HG03039 (cell line): ENCODE measurements around the gene COL23A1.

Experiments used
- ATAC-seq: cut with Tn5 transposase; IDR thresholded peaks from one replicate; pipeline ENCODE4 v1.9.1; 2021; ENCODE audit warnings: mild to moderate bottlenecking, moderate library complexity; ENCODE audit not compliant: unreplicated experiment

The COL23A1 gene

DNA sequence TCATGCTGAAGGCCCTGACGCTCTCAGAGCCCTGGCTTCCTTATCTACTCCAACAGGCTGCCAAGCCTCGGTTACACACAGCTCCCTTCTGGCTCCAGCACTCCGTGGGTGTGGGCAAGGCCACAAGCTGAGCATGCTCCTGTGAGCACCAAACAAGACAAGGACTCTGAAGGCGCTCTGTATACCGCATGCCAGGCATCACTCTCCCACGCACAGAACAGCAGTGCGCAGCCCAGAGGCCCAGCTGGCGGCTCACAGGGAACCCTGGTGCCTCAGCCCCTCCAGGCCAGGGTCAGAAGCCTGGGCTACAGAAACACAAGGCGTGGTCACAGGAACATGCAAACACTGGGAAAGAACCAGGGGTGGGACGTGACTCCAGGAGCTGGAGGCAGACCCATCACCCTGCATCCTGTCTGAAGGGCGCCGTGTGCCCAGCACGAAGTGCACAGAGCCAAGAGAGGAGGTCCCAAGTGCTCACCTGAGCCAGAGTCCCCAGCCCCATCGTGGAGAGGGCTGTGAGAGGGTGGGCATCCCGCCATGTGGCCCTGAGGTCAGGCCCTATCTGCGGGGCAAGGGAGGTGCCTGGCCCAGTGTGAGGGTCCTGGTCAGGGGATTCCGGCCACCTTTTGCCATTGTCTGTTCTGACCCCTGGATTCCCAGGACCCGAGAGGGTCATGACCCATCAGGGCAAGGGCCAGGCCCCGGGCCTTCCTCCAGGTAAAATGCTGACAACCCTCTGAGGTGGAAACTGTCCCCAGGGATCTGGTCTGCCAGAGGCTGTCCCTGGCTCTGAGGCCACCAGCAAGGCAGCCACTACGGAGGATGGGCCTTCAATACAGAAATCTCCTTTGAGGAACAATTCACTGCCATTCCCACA is 54.7 kb downstream of the COL23A1 start:
- ATAC-seq, result no peak

DNA sequence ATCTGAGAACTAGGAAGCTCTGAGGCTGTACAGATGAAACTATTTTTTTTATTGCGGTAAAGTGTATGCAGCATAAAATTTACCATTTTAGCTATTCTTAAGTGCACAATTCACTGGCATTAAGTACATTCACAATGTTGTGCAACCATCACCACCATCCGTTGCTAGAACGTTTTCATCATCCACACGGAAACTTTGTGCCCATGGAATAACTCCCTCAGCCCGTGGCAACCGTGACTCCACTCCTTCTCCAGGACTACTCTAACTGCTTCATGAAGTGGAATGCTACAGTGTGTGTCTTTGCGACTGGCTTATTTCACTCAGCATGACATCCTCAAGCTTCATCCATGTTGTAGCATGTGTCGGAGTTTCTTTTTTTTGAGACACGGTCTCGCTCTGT is 57.1 kb downstream of the COL23A1 start:
- ATAC-seq, result no peak

DNA sequence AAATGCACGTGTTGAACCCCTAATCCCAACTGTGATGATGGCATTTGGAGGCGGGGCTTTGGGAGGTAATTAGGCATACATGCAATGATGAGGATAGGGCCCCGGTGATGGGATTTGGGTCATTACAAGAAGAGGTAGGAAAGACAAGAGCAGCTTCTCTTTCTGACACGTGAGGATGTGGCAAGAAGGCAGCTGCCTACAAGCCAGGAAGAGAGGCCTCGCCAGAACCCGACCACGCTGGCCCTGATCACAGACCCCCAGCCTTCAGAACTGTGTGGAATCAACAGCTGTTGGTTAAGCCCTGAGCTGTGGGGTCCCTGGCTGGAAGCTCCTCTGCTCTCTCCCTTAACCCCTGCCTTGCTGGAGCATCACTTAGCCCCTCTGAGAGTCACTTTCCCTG is 57.5 kb downstream of the COL23A1 start:
- ATAC-seq, result no peak

DNA sequence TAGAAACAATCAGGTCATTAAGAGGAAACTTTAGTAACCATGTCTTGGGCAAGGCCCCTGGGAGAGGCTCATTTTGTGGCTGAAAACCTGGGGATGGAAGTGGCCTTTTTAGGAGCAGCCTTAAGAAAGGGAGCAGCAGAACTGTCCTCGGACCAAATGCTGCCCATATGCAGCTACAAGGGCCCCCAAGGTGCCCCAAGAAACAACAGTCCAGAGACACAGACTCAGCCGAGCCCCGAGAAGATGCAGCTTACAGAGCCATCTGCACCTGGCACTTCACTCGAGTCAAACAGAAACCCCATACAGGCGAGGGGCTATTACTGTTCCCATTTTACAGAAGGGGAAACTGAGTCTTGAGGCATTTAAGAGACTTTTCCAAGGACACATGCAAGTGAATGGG is 58.0 kb downstream of the COL23A1 start:
- no peak for ATAC-seq

DNA sequence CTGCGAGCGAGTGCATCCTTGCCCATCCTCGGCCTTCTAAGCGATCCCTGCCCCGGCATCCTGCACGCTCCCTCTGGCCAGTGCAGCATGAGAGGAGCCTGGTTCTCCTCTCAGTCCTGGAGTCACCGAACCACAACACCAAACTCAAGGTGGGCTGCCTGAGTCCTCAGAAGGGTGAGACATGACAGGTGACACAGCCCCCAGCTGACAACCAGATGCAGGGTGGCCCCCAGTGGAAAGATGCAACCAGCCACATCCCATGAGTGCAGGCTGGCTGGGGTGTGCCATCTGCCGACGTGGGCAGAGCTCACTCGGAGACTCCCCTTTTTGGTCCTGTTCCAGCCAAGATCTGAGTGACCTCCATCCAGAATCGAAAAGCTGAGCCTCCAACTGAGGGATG is 58.4 kb downstream of the COL23A1 start:
- no peak for ATAC-seq

DNA sequence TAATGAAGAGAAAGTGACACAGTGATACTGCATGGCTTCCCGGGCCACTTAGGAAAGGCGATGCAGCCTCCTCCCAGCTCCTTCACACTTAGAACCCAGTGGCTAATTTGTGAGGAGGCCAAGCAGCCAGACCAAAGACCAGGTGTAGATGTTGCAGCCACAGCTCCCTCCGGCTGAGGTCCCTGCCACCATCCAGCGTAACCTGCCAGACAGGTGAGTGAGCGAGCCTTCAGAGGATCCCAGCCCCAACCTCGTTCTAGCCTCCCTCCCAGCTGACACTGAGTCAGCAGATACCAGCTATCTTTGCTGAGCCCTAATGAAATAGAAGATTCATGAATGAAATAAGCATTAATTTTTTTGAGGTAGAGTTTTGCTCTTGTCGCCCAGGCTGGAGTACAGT is 59.7 kb downstream of the COL23A1 start:
- no peak for ATAC-seq

DNA sequence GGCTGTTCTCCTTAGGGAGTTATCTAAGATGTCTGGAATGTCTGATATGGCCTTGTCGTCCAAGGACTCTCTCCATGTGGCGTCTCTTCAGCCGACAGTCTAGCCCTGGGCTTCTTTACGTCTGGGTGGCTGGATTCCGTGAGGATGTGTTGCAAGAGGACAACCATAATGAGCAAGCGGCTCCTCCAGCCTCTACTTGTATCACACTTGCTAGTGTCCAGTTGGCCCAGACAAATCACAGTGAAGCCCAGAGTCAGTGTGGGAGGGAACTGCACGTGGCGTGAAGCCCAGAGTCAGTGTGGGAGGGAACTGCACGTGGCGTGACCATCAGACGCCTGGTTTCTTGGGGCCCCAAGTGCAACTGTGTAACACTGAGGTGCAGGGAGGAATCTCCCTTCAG is 61.1 kb downstream of the COL23A1 start:
- ATAC-seq, result no peak

DNA sequence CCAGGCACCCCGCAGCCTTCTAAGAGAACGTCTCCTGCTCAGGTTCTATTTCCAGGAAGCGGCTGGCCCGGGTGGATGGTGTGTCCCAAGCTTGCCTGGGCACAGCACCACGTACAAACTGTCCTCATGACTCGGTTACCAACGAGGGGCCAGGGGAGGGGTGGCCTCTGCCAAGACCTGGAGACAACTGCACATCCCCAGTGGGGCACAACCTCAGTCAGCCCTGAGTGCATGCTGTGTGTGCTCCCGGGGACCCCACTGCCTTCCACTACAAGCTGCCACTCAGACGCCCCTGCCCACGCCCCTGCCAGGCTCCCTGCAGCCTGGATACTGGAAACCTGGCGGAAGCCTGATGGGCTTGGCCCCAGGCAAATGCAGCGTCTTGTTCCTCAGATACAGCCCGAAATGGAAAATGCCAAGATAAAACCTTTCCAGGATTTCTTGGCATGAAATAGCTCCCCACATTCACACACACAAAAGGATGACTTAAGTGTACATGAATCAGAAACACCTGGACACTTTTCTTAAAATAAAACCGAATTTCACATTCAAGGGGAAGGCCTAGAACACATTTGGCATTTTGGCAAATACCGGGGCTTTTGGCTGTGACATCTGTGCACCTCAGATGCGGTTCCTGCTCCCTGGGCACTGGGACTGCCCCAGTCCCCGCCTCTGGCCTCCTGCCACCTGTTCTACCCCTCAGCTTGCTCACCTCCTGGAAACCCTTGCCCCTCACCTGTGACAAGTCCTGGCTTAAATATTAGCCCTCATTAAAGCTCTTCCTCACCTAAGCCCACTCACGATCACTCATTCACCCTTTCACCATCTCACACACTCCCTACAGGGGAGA is 62.5 kb downstream of the COL23A1 start:
- no peak for ATAC-seq

DNA sequence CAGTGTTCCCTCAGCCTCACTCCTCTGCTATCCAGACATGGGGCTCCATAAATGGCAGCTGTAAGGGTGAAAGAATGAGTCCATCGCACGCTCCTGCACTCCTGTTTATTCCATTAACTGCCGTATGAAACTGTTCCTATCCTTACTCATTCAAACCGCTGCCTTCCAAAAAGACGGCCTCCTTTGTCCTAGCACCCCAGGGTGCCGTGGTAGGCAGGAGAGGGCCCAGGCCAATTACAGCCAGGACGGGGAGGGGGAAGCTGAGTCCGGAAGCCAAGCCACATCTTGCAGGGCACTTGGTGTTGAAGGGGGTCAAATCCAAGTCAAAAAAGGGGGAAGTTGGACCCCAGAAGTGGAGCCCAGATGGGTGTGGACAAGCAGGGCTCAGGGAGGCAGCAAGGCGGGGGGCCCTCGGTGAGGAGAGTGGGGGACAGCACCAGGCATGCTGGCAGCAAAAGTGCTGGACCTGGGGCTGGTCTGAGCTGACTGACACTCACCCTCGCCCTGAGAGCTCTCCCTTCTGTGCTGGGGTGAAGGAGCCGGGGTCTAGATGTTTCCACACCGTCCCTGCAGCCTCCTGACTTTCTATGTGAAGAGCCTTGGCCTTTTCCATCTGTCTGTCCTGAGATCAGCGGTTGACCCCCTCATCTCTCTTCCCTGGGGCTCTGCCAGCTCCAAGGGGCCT is 63.3 kb downstream of the COL23A1 start:
- ATAC-seq, result no peak

DNA sequence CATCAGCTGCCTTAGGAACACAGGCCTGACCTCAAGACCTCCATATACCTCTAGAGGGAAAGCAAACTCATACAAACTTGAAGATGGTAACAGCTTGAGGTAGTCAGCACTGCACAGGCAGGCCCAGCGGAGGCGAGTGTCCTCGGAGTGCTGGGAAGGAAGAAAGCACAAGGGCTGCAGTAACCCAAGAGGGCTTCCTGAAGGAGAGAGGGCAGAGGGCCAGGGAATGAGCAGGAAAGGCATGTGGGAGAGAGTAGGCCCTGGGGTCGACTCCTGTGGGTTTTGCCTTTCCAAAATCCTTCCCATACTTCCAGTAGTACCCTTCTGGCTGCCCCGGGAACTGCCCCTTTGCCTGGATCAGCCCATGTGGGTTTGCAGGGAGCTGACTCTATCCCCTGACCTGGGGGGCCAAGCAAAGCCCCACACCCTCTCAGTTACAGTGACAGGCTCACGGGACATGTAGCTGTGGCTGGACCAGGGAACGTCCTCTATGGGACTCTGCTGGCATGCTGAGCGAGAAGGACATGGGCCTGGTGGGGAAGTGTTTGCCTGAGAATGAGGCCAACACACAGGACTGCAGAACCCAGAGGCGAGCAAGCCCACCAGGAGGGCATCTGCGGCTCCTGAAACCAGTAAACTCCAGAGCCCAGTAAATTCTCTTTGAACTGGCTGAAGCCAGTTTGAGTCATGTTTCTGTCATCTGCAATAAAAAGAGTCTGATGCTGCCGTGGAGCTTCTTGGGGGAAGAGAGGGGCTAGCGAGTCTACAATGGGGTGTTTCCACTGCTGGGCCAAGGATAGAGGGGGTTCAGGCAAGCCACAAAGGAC is 64.1 kb downstream of the COL23A1 start:
- no peak for ATAC-seq

DNA sequence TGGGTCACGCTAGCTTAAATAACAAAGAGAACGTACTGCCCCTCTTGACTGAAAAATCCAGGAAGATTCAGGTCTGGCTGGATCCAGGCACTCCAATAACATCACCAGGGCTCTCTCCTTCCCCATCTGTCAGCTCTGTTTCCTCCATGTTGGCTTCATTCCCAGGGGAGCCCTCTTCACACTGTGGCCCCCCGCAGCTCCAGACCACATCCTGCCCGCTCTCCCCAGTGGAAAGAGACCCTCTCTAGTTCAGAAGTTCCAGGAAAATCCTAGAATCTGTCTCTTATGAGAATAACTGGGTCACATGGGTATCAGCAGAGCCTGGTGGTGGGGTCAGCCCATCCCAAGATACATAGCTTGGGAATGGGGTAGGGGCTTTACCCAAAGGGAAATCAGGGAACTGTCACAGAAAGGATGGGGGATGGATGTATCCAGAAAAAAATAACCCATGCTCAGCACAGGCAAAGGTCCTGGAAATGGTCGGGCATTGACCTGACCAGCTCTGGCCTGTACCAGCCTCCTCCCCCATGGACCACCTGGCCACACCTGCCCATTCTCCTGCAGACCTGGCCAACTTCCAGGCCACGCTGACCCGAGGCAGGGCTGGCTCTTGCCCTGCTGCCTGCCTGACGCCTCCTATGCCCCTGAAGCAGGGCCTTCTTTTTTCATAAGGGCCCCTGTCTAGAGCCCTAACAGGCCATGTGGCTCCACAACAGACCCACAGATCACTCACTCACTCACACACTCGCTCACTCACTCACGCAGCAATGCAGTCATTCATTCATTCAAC is 65.9 kb downstream of the COL23A1 start:
- ATAC-seq, result no peak

DNA sequence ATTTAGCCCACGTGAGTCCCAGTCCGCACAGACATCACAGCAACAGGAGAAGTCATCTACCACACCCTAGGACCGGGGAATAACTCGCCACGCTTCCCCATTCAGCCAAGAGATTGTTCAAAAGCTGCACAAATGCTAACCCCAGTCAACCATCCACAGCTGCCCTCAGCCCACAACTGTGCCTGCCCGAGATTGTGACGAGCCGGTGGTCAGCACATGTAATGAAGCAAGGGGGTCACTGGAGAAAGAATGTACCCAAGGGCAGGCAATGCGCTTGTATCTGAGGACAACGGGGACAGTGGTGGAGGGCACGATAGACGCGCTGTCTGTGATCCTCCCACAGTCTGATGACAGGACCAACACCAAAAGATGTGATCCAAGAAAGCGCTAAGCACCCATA is 67.8 kb downstream of the COL23A1 start:
- ATAC-seq, result no peak

DNA sequence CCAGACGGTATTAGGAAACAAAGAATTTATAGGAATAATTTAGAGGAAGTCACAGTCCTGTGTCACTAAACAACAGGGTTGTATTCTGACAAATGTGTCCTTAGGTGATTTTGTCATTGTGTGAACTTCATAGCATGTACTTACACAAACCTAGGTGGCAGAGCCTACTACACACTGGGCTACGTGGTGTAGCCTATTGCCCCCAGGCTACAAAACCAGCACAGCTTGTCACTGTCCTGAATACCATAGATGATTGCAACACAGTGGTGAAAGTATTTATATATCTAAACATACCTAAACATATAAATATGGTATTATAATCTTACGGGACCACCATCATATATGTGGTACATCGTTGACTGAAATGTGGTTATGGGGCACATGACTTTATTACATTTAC is 69.3 kb downstream of the COL23A1 start:
- no peak for ATAC-seq

DNA sequence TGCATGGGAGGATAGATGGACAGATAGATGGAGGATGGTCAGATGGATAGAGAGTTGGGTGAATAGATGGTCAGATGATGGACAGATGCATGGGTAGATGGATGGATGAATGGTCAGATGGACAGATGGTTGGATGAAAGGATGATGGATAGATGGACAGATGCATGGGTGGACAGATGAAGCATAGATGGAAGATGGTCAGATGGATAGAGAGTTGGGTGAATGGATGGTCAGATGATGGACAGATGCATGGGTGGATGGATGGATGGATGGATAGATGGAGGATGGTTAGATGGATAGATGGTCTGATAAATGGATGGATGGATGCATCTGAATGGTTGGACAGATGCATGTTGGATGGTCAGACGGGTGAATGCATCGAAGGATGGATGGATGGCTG is 70.4 kb downstream of the COL23A1 start:
- ATAC-seq, result no peak

DNA sequence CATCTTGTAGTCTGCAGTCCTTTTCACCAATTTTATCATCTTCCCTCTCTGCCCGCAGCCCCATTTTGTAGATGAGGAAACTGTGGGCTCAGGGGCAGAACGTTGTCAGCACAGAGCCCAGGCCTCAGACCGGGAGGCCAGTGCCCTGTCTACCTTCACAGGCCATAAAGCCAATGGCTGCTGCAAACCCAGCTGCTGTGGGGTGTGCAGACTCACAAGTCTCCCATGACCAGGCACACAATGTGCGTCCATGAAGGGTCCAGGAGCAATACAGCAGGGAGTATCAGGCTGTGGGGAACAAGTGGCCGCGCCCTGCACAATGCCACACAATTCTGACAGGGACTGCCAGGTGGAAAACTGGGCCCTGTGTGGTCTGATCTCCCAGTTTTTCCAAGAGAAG is 71.0 kb downstream of the COL23A1 start:
- ATAC-seq, result no peak

DNA sequence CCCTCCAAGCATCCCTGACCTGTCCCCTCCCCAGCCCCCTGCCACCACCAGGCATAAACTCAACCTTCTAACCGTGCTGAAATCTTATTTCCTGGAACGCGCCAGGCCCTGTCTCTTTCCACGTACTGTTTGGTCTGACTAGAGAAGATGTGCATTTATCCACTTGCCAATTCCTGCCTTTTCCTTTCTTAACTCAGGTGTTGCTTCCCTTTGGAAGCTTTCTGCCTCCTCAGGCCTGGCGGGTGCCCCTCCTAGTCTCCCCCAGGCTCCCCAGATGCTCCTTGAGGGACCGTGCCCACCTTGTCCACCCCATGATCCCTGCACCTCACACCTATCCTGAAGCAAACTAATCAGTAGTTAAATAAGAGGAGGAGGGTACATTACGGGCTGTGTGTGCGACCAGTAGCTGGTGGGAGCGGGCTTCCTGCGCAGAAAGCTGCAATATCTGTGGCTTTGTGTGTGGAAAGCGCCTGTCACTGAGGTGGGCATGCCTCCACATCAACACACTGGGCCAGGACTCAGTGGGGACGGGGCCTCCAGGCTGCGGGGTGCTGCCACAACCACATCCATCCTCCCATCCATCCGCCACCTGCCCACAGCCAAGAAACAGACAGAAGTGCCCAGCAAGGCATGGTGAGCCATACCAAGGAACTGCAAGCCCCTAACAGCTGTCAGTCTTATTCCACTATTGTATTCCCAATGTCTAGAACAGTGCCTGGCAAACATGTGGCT is 73.5 kb downstream of the COL23A1 start:
- no peak for ATAC-seq

DNA sequence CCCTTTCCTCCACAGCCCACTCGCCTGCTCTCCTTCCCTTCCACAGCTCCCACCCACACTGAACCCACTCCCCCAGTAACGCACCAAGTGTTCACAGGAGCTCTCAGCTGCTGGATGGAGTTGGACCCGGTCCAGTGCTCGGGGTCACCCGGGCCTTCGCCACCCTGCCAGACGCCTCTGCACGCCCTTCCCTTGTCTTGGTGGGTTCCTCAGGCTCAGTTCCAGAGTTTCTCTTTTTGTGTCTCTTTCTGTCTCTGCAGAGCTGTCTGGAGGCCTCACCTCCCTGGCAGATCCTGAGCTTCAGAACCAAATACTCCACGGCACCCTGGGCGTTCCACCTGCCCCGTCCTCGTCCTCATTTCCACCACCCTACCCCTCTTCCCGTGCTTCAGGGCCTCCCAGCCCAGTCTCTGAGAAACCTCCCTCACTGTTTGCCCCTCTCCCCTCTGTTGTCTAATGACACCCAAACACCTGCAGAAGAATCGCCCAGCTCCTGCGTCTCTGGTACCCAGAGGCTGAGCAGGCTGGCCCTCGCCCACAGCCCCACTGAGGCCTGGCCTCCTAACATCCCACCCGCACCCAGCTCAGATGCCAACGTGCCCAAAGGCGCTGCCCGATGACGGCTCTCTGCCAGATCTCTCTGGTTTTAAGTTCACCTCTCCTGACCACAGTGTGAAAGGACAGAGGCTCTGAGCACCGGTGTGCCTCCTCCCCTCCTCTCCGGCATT is 74.3 kb downstream of the COL23A1 start:
- no peak for ATAC-seq

DNA sequence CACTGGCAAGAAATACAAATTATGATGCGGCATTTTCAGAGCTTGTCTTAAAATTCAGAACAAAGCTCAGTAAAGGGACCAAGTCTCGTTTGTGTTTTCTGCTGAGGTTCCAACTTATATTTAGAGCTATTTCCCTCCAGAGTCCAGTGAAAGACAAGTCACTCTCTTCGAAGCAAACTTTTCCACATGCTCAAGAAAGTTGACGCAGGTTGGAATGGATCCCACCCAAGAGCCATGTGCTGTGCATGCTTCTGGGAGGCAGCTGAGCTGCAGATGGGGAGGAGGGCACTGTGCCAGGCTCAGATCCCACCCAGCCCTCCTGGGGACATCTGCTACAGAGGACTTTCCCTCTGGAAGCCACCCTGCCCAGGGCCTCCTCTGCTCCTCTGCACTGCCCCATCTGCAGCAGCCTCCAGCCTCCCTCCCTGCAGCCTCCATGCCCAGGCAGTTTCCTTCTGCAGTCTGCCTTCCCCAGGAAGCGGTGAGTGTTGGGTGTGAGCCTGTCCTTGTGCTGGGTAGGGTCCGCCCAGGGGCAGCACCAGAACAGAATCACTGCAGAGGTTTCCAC is 75.3 kb downstream of the COL23A1 start:
- ATAC-seq, result no peak
